Fibroblast of villous mesenchyme (primary cell): ENCODE data around the gene OR5AC2. TPM values are rescaled to one million over a fixed set of nuclear protein-coding genes. Genes with fewer than 3 reads are reported as not detected.

Experiments used
- DNase-seq: peaks from one replicate; pipeline ENCODE4 v3.0.0-alpha.2; 2010; ENCODE audit warnings: low read depth
- H3K4me3 ChIP-seq: 2 replicates; pipeline ENCODE4 v1.5.1; 2011; ENCODE audit warnings: low read depth, mild to moderate bottlenecking, low read length
- CTCF ChIP-seq: IDR thresholded peaks from 2 replicates; pipeline ENCODE4 v1.5.1; 2012; ENCODE audit warnings: low read depth, mild to moderate bottlenecking, low read length; ENCODE audit not compliant: insufficient read depth
- total RNA-seq: library from RNA; depleted of rRNA; stranded (reverse); fragments of >200 nt; gene quantifications from 2 replicates; pipeline ENCODE4 v1.2.3, GENCODE V29; 2012

Gene OR5AC2
- total RNA-seq, 1 donor = not detected

- no peak overlapping the region for H3K4me3 ChIP-seq
- no peak for TF ChIP-seq CTCF
- DNase-seq = no peak
These were observed 8.9 kb downstream of the OR5AC2 start for GRCh38 chr3:98095882-98096281.

- H3K4me3 ChIP-seq = no peak overlapping the region
- no peak for DNase-seq
- no peak for TF ChIP-seq CTCF
These were observed 12.9 kb downstream of the OR5AC2 start for GRCh38 chr3:98099848-98100247.

- TF ChIP-seq CTCF = no peak
- no peak for DNase-seq
These were observed 21.2 kb downstream of the OR5AC2 start for GRCh38 chr3:98108162-98108561.

GRCh38 chr3:98109807-98110549 lies 23.0 kb downstream of the OR5AC2 start:
- DNase-seq = no peak
- H3K4me3 ChIP-seq = no peak overlapping the region
- no peak for TF ChIP-seq CTCF

More at GRCh38 chr3:98108162-98108561, 21.2 kb downstream of the OR5AC2 start:
- H3K4me3 ChIP-seq = no peak overlapping the region

GRCh38 chr3:98110550-98110908 lies 23.6 kb downstream of the OR5AC2 start:
- DNase-seq = no peak
- TF ChIP-seq CTCF = no peak
- no peak overlapping the region for H3K4me3 ChIP-seq

GRCh38 chr3:98114264-98114663 lies 27.3 kb downstream of the OR5AC2 start:
- DNase-seq = no peak
- no peak overlapping the region for H3K4me3 ChIP-seq
- TF ChIP-seq CTCF = no peak

- TF ChIP-seq CTCF = no peak
- DNase-seq = no peak
- no peak overlapping the region for H3K4me3 ChIP-seq
These were observed 28.7 kb downstream of the OR5AC2 start for GRCh38 chr3:98115717-98116116.
